ENCODE results near the gene POLDIP2. TPM values are rescaled to one million over a fixed set of nuclear protein-coding genes. Genes with fewer than 3 reads are reported as not detected.

The POLDIP2 gene
- total RNA-seq, 4 donors from 2014 or later = 66.8 to 102 (median 90.9) TPM

DNA sequence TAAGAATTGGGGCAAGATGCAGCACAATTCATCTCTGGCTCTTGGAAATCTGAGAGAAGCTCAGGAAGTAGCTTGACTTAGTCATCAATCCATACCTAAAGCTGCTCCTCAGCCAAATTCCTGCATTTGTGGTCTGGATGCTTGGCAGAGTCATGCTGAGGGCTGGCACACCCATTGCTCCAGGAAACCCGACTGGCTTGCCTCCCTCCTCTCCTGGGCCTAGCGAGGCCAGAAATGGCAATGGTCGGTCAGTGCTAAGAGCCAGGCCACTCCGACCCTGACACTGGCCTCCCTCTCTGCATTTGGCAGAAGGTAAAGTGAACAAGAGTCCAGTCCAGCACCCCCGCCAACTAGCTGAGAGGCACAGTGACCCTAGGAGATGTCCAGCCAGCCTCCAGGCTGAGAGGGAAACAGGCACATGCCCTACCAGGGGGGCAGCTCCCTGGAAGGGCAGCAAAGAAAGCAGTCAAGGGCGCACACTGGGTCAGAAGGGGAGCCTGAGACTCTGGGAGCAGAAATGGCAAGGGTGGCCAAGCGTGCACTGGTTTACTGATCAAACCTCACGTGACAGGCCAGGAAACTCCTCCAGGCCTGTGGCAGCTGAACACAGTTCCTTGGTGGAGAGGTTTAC is 10.0 kb downstream of the POLDIP2 start:
- intact Hi-C loops (cut with DNase I) = no loop called here
- no peaks in the 10 kb centered on the region for H3K9me3 ChIP-seq
- no peak overlapping the region for H3K4me3 ChIP-seq
- peaks cover 5 to 26% (median 13%) of the 10 kb centered on the region in 3 donors for H3K4me1 ChIP-seq
- WGBS, 2 donors = 68 to 100% methylated on average over 1 to 6 of the region's 8 CpGs
- no peaks in the 10 kb centered on the region for H3K27me3 ChIP-seq
- H3K36me3 ChIP-seq = peaks cover 35 to 100% (median 80%) of the 10 kb centered on the region in 3 donors
- H3K27ac ChIP-seq = peak overlapping the region in 3 of 4 donors; percentile 28 to 70 (median 51)
- no peak for TF ChIP-seq POLR2A (IDR thresholded peaks at IDR 0.05)
- TF ChIP-seq, protein P1, sequence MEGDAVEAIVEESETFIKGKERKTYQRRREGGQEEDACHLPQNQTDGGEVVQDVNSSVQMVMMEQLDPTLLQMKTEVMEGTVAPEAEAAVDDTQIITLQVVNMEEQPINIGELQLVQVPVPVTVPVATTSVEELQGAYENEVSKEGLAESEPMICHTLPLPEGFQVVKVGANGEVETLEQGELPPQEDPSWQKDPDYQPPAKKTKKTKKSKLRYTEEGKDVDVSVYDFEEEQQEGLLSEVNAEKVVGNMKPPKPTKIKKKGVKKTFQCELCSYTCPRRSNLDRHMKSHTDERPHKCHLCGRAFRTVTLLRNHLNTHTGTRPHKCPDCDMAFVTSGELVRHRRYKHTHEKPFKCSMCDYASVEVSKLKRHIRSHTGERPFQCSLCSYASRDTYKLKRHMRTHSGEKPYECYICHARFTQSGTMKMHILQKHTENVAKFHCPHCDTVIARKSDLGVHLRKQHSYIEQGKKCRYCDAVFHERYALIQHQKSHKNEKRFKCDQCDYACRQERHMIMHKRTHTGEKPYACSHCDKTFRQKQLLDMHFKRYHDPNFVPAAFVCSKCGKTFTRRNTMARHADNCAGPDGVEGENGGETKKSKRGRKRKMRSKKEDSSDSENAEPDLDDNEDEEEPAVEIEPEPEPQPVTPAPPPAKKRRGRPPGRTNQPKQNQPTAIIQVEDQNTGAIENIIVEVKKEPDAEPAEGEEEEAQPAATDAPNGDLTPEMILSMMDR (IDR thresholded peaks at IDR 0.05) = no peak
- DNase-seq = no peak

DNA sequence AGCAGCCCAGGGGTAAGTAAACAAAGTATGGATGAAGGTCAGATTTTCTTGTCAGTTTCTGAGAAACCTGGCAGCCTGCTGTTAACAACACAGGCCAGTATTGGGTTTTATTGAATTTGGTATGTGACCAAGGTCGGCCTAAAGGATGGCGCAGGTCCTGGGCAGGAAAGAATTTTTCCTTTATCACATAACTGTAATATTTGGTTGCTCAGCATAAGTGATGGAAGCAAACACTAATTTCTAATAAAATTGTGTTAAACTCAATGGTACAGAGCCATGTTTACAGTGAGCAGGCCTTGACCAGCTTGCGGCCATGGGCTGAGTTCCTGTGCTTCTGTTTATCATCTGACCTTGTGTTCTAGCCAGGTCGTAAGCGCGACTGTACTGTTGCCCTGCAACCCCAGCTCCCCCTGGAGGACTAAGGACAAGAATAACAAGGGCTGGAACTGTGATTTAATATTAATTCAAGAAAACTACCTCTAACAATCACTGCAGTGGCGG is 10.5 kb downstream of the POLDIP2 start:
- Histone ChIP-seq H3K4me1 (peaks cover 5 to 26% (median 13%) of the 10 kb centered on the region in 3 donors), H3K9me3 (no peaks in the 10 kb centered on the region), H3K27me3 (no peaks in the 10 kb centered on the region), H3K4me3 (no peak overlapping the region), H3K27ac (peak overlapping the region in 3 of 4 donors; percentile 11 to 70 (median 51)), H3K36me3 (peaks cover 38 to 100% (median 81%) of the 10 kb centered on the region in 3 donors)
- WGBS, 2 donors = 49 to 59% methylated on average over 6 to 7 of the region's 7 CpGs
- DNase-seq = no peak
- intact Hi-C loops (cut with DNase I) = no loop called here
- TF ChIP-seq POLR2A (IDR thresholded peaks at IDR 0.05) = no peak
- TF ChIP-seq, protein P1 (IDR thresholded peaks at IDR 0.05) = peak in 4 of 6 experiments; percentile 10 to 42 (median 29)

DNA sequence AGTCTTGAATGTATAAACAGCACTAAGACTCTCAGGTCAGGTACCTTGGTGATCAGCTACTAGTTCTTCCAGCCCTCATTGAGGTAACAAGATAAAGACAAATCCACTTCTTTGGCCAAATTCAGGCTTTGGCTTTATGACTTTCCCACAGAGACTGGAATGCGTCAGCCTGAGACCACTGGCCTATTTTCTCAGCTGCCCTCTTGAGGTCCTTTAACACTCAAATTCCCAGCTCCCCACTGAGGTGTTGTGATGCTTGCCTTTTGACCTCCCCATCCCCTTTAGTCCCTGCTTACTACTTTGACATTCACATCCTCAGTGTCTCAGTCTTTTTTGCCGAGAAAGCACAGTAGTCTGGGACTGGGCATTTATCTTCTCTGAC is 11.1 kb downstream of the POLDIP2 start:
- no peak for DNase-seq
- intact Hi-C loops (cut with DNase I) = no loop called here
- 90 to 94% methylated on average over 2 of the region's 2 CpGs for WGBS, 2 donors
- no peaks in the 10 kb centered on the region for H3K27me3 ChIP-seq
- no peak overlapping the region for H3K4me3 ChIP-seq
- peak overlapping the region in 1 of 4 donors; percentile 70 for H3K27ac ChIP-seq
- no peak for TF ChIP-seq POLR2A (IDR thresholded peaks at IDR 0.05)
- TF ChIP-seq, protein P1 (IDR thresholded peaks at IDR 0.05) = no peak
- H3K4me1 ChIP-seq = peaks cover 5 to 26% (median 13%) of the 10 kb centered on the region in 3 donors
- H3K36me3 ChIP-seq = peaks cover 40 to 100% (median 81%) of the 10 kb centered on the region in 3 donors
- H3K9me3 ChIP-seq = no peaks in the 10 kb centered on the region

DNA sequence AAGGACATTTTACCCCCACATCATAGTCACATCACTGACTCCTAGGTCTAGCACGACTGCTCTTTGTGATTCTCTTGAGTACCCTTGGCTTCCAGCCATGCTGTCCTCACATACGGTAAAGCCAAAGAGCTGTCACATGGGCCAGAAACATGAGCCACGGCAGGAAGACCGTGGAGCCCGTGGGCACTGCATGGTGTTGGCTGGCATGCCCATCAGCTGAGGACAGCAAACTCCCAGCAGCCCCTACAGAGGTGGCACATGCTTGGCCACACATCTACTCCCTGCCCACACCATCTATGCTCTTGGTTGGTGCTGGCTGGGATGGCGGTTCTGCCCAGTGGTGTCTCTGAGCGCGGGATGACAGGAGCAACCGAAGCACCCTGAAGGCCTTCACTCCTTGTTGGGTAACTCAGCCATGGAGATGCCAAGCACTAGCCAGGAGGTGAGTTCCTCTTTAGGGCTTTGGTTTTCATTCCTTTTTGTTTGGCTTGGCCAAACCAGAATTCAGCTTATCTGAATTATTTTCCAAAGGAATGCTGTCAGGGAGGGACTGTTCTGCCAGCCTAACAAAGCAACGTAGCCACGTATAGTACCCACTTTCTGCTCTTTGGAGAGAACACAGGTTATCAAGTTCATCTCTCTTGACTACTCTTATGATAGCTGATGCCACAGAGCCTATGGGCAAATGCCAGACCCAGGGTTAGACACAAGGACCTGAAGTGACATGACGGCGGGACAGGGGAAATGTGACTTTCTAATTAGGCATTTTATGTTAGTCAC is 11.7 kb downstream of the POLDIP2 start:
- no peak for DNase-seq
- Histone ChIP-seq H3K27ac (peak overlapping the region in 1 of 4 donors; percentile 70), H3K9me3 (no peaks in the 10 kb centered on the region), H3K36me3 (peaks cover 38 to 100% (median 80%) of the 10 kb centered on the region in 3 donors), H3K4me3 (no peak overlapping the region), H3K4me1 (peaks cover 5 to 26% (median 13%) of the 10 kb centered on the region in 3 donors), H3K27me3 (no peaks in the 10 kb centered on the region)
- intact Hi-C loops (cut with DNase I) = no loop called here
- 66 to 77% methylated on average over 11 to 12 of the region's 13 CpGs for WGBS, 2 donors
- TF ChIP-seq, protein P1 (IDR thresholded peaks at IDR 0.05) = no peak
- TF ChIP-seq POLR2A (IDR thresholded peaks at IDR 0.05) = no peak

DNA sequence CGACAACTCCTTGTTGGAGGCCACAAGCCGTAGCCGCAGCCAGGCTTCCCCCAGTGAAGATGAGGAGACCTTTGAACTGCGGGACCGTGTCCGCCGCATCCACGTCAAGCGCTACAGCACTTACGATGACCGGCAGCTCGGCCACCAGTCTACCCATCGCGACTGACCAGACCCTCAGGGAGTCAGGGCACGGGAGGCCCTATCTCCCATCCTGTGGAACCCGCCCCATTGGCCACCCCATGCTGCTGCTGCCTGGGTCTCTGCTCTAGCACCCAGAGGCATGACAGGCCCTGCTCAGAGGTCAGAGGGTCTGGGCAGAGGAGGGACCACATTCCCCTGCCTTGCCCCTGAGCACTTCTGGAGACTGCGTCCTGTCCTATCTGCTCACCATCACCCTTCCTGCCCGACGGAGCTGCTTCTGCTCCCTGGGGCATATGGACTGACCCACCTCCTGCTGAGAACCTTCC is 12.9 kb downstream of the POLDIP2 start:
- no peak for TF ChIP-seq POLR2A (IDR thresholded peaks at IDR 0.05)
- TF ChIP-seq, protein P1 (IDR thresholded peaks at IDR 0.05) = no peak
- H3K36me3 ChIP-seq = peaks cover 40 to 100% (median 83%) of the 10 kb centered on the region in 3 donors
- peaks cover 5 to 37% (median 14%) of the 10 kb centered on the region in 3 donors for H3K4me1 ChIP-seq
- H3K27ac ChIP-seq = no peak overlapping the region
- intact Hi-C loops (cut with DNase I) = no loop called here
- no peak overlapping the region for H3K4me3 ChIP-seq
- no peak for DNase-seq
- WGBS, 2 donors = 87 to 93% methylated on average over 3 to 12 of the region's 19 CpGs
- no peaks in the 10 kb centered on the region for H3K9me3 ChIP-seq
- H3K27me3 ChIP-seq = no peaks in the 10 kb centered on the region
